ENCODE data around the gene NRCAM.

Gene NRCAM

DNA sequence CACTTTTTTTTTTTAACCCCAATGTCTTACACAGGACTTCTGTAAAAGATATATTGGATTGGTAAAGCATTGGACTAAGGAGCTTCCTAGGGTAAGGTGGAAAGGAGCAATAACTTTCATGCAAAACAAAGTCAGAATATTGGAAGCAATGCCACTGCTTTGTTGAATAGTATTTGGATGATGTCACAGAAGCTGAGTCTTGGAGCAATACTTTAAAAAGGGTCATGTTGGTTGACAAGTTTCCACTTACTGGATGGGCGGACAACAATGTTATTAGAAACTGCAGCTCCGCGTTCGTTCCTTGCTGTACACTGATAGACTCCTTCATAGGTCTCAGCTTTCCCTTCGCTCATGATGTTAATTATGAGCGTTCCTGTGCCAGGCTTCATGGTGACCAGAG lies 224.2 kb downstream of the NRCAM start:
- in situ Hi-C loops (cut with MboI; ENCODE audit: low sequenced_read_pairs, unreplicated experiment) = no loop called here
- TF ChIP-seq, protein P1, sequence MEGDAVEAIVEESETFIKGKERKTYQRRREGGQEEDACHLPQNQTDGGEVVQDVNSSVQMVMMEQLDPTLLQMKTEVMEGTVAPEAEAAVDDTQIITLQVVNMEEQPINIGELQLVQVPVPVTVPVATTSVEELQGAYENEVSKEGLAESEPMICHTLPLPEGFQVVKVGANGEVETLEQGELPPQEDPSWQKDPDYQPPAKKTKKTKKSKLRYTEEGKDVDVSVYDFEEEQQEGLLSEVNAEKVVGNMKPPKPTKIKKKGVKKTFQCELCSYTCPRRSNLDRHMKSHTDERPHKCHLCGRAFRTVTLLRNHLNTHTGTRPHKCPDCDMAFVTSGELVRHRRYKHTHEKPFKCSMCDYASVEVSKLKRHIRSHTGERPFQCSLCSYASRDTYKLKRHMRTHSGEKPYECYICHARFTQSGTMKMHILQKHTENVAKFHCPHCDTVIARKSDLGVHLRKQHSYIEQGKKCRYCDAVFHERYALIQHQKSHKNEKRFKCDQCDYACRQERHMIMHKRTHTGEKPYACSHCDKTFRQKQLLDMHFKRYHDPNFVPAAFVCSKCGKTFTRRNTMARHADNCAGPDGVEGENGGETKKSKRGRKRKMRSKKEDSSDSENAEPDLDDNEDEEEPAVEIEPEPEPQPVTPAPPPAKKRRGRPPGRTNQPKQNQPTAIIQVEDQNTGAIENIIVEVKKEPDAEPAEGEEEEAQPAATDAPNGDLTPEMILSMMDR (IDR thresholded peaks at IDR 0.05; ENCODE audit: borderline replicate concordance, control extremely low read depth, extremely low read depth, insufficient read depth, missing control alignments) = no peak
- DNase-seq (ENCODE audit: low spot score) = no peak

DNA sequence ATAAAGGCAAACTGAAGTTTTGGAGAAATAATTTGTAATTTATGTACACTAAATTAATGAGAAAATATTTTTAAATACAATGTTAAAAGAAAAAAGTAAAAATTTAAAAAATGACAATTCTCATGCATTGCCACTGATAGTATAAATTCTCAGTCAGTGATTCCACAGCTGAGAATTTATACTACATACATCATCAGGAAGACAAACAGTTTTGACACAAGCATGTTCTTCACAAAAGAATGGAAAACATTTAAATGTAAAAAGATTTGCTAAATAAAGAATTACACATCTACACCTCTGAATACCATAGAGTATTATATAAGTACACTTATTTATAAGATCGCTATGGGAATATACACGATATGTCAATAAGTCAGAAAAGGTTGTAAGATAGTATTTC lies 225.0 kb downstream of the NRCAM start:
- DNase-seq (ENCODE audit: low spot score) = no peak
- TF ChIP-seq, protein P1 (IDR thresholded peaks at IDR 0.05; ENCODE audit: borderline replicate concordance, control extremely low read depth, extremely low read depth, insufficient read depth, missing control alignments) = no peak
- in situ Hi-C loops (cut with MboI; ENCODE audit: low sequenced_read_pairs, unreplicated experiment) = no loop called here

DNA sequence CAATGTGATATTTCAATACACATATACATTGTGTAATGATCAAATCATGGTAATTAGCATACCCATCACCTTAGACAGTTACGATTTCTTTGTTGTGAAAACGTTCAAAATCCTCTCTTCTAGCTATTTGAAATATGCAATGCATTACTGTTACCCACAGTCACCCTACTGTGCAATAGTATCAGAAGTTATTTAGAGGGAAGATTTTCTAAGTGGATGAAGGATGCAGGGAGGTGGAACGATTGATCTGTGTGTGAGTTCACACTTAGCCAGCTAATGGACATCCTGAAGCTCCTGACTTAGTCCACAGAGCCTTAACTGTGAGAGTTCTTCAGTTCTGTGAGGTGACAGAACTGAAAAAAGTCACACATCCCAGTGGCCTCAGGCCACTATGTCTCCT lies 228.9 kb downstream of the NRCAM start:
- DNase-seq (ENCODE audit: low spot score) = no peak
- in situ Hi-C loops (cut with MboI; ENCODE audit: low sequenced_read_pairs, unreplicated experiment) = no loop called here
- TF ChIP-seq, protein P1 (IDR thresholded peaks at IDR 0.05; ENCODE audit: borderline replicate concordance, control extremely low read depth, extremely low read depth, insufficient read depth, missing control alignments) = no peak

DNA sequence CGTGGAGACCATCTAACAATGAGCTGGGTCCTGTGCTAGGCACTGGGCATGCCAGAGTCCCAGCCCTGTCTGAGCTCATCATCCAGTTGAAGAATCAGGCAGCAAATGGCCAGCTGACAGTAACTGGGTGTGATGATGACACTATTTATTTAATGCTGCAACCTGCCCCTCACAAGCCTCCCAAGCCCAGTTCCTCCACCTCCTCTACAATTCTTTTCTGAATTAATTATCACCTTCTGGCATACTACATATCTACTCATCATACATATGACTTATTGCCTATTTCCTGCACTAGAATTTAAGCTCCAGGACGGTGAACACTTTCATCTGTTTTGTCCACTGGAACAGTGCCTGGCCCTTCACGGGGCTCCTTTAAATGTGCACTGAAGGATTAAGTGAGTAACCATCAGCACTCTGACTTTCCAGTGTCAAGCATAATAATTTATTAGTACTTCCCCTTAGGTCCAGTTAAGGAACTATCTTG lies 229.4 kb downstream of the NRCAM start:
- TF ChIP-seq, protein P1 (IDR thresholded peaks at IDR 0.05; ENCODE audit: borderline replicate concordance, control extremely low read depth, extremely low read depth, insufficient read depth, missing control alignments) = no peak
- in situ Hi-C loops (cut with MboI; ENCODE audit: low sequenced_read_pairs, unreplicated experiment) = no loop called here
- DNase-seq (ENCODE audit: low spot score) = no peak

DNA sequence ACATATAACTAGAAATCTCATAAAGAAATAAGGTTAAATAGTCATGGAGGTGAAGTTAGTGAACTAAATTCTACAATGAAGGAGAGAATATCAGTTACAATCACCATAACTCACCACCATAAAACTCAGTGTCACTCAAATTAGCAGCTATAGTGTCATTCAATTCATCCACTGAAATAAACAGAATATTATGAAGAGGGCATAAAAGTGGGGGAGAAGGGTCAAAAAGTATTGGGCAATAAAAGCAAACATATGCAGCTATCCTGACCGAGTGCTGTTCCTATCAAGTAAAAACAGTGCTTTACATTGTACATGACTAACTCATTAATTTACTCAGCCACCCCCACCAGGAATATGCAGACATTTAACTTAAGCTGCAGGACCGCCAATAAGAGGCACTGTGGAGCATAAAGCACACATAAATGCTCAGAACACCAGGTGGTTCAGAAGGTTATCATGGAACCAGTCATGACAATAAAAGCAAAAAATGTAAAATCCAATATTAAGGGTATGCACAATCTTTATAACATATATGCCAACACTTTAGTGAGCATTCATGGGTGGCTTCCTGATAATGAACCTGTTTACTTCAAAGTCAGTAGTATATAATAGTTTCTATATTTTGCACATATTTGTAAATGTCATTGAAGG lies 230.6 kb downstream of the NRCAM start:
- no peak for DNase-seq (ENCODE audit: low spot score)
- TF ChIP-seq, protein P1 (IDR thresholded peaks at IDR 0.05; ENCODE audit: borderline replicate concordance, control extremely low read depth, extremely low read depth, insufficient read depth, missing control alignments) = no peak
- in situ Hi-C loops (cut with MboI; ENCODE audit: low sequenced_read_pairs, unreplicated experiment) = no loop called here

DNA sequence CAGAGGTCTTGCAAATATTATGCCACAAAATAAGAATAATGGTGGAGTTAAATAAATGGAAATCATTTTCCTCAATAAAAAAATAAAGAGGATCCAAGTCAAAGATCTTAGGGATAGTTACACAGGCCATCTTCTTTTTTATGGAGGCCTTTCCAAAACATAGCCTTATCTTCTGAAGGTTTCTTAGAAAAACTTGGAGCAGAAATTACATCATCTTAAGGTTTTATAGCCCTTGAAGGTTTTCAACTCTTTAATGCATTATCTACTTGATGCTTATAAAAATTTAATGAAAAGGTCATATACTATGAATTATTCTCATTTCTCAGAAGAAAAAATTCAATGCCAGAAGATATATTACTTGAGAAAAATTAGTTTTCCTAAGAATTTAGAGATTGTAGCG lies 231.8 kb downstream of the NRCAM start:
- TF ChIP-seq, protein P1 (IDR thresholded peaks at IDR 0.05; ENCODE audit: borderline replicate concordance, control extremely low read depth, extremely low read depth, insufficient read depth, missing control alignments) = no peak
- DNase-seq (ENCODE audit: low spot score) = no peak
- in situ Hi-C loops (cut with MboI; ENCODE audit: low sequenced_read_pairs, unreplicated experiment) = no loop called here

Data from GM13976 (cell line).